Measurements from ENCODE around the gene KCNK5. TPM values are rescaled to one million over a fixed set of nuclear protein-coding genes. Genes with fewer than 3 reads are reported as not detected.

KCNK5 gene
- total and polyA plus RNA-seq, 4 donors = 3.7 to 19.1 (median 7.5) TPM

DNA sequence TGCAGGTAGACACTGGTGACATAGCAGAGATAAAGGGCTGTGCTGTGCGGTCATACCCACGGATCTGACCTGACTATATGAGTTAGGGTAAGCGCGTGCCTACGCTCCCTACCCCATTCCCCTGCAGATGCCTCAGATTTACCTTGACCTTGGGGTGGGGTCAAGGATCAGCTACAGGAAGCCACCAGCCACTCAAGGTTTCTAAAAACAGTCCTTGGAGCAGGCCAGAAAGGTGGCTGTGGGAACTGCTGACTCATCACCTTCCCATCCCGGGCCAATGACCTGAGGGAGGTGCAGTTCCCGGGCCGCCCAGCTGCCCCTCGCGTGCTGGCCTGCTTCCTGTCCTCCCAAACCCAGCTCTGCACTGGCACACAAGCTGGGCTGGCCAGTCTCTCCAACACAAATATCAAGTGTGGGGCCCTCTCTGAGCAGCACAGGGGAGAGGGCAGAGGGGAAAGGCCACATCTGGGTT is 23.0 kb downstream of the KCNK5 start:
- DNase-seq (ENCODE audit: low spot score) = no peak
- Histone ChIP-seq H3K27ac (ENCODE audit: low read depth in 1 of 2, low read length in 2 of 2) (peak overlapping the region; percentile 63 to 87), H3K4me1 (ENCODE audit: control insufficient read depth in 4 of 4, insufficient read depth in 4 of 4, low read length in 3 of 4) (peaks cover 15 to 95% (median 79%) of the 10 kb centered on the region in 4 donors), H3K36me3 (ENCODE audit: control insufficient read depth in 4 of 4, insufficient read depth in 3 of 4, low read depth in 1 of 4, low read length in 3 of 4) (no peaks in the 10 kb centered on the region), H3K9ac (ENCODE audit: low read depth in 1 of 2, low read length in 2 of 2) (no peak overlapping the region), H3K27me3 (ENCODE audit: control insufficient read depth in 4 of 4, insufficient read depth in 4 of 4, low read length in 3 of 4) (no peaks in the 10 kb centered on the region), H3K4me3 (ENCODE audit: low read depth in 1 of 3, low read length in 3 of 3) (no peak overlapping the region), H3K9me3 (ENCODE audit: control insufficient read depth in 4 of 4, low read length in 3 of 4) (no peaks in the 10 kb centered on the region)
- TF ChIP-seq FOXA1 (IDR thresholded peaks at IDR 0.05) = peak; percentile 62
- peak; percentile 88 for TF ChIP-seq MAX (IDR thresholded peaks at IDR 0.05)
- TF ChIP-seq TAF1 (conservative IDR thresholded peaks at IDR 0.05) = no peak
- peak in 1 of 2 donors; percentile 58 for TF ChIP-seq GABPA (IDR thresholded peaks at IDR 0.05 in 1 of 2, conservative IDR thresholded peaks at IDR 0.05 in 1 of 2)
- peak; percentile 71 for TF ChIP-seq NR2F2 (IDR thresholded peaks at IDR 0.05)
- TF ChIP-seq EGR1 (IDR thresholded peaks at IDR 0.05; ENCODE audit: low read depth in 2 of 2) = no peak
- TF ChIP-seq RXRA (IDR thresholded peaks at IDR 0.05) = peak; percentile 98 to 99
- TF ChIP-seq ZBTB33 (IDR thresholded peaks at IDR 0.05) = peak; percentile 73
- TF ChIP-seq FOXA2 (IDR thresholded peaks at IDR 0.05) = peak; percentile 56
- TF ChIP-seq RAD21 (IDR thresholded peaks at IDR 0.05) = peak; percentile 50 to 72
- TF ChIP-seq YY1 (IDR thresholded peaks at IDR 0.05) = peak; percentile 55
- TF ChIP-seq, protein P1, sequence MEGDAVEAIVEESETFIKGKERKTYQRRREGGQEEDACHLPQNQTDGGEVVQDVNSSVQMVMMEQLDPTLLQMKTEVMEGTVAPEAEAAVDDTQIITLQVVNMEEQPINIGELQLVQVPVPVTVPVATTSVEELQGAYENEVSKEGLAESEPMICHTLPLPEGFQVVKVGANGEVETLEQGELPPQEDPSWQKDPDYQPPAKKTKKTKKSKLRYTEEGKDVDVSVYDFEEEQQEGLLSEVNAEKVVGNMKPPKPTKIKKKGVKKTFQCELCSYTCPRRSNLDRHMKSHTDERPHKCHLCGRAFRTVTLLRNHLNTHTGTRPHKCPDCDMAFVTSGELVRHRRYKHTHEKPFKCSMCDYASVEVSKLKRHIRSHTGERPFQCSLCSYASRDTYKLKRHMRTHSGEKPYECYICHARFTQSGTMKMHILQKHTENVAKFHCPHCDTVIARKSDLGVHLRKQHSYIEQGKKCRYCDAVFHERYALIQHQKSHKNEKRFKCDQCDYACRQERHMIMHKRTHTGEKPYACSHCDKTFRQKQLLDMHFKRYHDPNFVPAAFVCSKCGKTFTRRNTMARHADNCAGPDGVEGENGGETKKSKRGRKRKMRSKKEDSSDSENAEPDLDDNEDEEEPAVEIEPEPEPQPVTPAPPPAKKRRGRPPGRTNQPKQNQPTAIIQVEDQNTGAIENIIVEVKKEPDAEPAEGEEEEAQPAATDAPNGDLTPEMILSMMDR (IDR thresholded peaks at IDR 0.05; ENCODE audit: low read depth, low read length, missing input control) = peak; percentile 17
- TF ChIP-seq, protein P2, sequence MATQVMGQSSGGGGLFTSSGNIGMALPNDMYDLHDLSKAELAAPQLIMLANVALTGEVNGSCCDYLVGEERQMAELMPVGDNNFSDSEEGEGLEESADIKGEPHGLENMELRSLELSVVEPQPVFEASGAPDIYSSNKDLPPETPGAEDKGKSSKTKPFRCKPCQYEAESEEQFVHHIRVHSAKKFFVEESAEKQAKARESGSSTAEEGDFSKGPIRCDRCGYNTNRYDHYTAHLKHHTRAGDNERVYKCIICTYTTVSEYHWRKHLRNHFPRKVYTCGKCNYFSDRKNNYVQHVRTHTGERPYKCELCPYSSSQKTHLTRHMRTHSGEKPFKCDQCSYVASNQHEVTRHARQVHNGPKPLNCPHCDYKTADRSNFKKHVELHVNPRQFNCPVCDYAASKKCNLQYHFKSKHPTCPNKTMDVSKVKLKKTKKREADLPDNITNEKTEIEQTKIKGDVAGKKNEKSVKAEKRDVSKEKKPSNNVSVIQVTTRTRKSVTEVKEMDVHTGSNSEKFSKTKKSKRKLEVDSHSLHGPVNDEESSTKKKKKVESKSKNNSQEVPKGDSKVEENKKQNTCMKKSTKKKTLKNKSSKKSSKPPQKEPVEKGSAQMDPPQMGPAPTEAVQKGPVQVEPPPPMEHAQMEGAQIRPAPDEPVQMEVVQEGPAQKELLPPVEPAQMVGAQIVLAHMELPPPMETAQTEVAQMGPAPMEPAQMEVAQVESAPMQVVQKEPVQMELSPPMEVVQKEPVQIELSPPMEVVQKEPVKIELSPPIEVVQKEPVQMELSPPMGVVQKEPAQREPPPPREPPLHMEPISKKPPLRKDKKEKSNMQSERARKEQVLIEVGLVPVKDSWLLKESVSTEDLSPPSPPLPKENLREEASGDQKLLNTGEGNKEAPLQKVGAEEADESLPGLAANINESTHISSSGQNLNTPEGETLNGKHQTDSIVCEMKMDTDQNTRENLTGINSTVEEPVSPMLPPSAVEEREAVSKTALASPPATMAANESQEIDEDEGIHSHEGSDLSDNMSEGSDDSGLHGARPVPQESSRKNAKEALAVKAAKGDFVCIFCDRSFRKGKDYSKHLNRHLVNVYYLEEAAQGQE (IDR thresholded peaks at IDR 0.05) = no peak
- peak; percentile 79 to 91 for TF ChIP-seq HNF4A (conservative IDR thresholded peaks at IDR 0.05)
- TF ChIP-seq SP1 (IDR thresholded peaks at IDR 0.05) = peak; percentile 85
- peak; percentile 69 for TF ChIP-seq ATF3 (IDR thresholded peaks at IDR 0.05)
- peak; percentile 38 for TF ChIP-seq HNF4G (IDR thresholded peaks at IDR 0.05)
- peak; percentile 52 to 84 for TF ChIP-seq JUND (IDR thresholded peaks at IDR 0.05)
- 39% methylated on average over 10 of the region's 10 CpGs for WGBS
